Measurements from ENCODE around the gene LRIG3.
A peak's percentile ranks its signal among the peaks of the same experiment; 100 is the strongest.

The LRIG3 gene

DNA sequence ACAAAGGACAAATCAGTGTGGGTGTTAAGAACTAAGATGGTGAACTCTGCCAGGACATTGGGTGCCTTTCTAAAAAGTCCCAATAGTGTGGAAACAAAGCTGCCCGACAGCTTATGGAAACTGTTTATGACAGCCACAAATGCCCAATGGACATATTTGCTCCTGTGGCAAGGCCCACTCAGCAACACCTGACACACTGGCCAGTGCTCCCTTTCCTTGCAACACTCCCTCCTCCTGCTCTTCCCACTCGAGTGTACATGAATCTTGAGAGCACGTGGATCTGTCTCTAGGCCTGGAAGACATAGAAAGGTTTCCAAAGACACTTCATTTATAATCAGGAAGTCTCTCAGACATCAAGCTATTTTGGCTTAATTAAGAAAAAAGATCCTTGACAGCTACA, 14.2 kb upstream of the LRIG3 start:
- H3K4me3 Mint-ChIP-seq = no peak overlapping the region
- H3K36me3 Mint-ChIP-seq (ENCODE audit: low read depth) = no peaks in the 10 kb centered on the region
- TF ChIP-seq, protein P1, sequence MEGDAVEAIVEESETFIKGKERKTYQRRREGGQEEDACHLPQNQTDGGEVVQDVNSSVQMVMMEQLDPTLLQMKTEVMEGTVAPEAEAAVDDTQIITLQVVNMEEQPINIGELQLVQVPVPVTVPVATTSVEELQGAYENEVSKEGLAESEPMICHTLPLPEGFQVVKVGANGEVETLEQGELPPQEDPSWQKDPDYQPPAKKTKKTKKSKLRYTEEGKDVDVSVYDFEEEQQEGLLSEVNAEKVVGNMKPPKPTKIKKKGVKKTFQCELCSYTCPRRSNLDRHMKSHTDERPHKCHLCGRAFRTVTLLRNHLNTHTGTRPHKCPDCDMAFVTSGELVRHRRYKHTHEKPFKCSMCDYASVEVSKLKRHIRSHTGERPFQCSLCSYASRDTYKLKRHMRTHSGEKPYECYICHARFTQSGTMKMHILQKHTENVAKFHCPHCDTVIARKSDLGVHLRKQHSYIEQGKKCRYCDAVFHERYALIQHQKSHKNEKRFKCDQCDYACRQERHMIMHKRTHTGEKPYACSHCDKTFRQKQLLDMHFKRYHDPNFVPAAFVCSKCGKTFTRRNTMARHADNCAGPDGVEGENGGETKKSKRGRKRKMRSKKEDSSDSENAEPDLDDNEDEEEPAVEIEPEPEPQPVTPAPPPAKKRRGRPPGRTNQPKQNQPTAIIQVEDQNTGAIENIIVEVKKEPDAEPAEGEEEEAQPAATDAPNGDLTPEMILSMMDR (IDR thresholded peaks at IDR 0.05; ENCODE audit: unreplicated experiment in 3 of 3) = no peak
- no peak overlapping the region for H3K27ac Mint-ChIP-seq
- H3K4me1 Mint-ChIP-seq = peaks cover 20% of the 10 kb centered on the region
- no peaks in the 10 kb centered on the region for H3K27me3 Mint-ChIP-seq (ENCODE audit: low read depth)
- H3K9me3 Mint-ChIP-seq = no peaks in the 10 kb centered on the region

DNA sequence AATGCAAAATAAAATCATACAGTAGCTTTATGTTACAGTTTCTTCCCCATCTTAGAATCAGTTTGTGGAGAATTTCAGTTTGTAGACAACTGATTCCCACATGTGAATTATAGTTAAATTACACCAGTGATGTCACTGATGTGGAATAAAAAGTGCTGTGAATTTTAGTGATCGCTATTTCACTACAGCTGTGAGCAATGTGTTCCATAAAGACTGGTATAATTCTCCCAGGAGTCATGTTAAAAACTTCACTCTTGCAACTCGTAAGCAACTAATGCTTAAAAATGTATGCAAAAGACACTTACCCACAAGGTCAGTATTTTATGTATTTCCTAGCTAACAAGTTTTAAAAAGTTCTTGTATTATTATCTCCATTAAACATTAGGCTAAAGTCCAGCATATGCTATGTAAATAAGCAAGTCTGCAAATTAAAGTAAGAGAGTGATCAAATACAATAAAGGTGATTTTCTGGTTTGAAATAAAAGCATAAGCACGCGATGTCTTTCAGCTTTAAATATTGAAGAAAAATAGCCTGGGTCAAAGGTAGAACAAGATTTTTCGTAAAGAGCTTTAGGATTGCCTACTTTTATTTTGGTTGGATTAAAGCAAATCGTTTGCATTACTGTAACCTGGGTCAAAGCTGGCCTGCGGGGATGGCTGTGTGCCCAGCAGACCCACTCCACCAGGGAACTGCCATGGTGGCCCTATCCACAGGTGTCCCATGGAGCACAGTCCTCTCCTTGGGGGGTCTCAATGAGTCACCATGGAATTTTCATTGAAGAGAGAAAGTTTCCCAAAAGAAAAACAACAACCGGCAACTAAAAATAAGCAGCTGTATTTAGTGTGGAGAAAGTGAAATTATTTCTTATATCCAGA, 12.7 kb upstream of the LRIG3 start:
- Mint-ChIP-seq H3K9me3 (no peaks in the 10 kb centered on the region), H3K4me3 (no peak overlapping the region)
- TF ChIP-seq, protein P1 (IDR thresholded peaks at IDR 0.05; ENCODE audit: unreplicated experiment in 3 of 3) = no peak

DNA sequence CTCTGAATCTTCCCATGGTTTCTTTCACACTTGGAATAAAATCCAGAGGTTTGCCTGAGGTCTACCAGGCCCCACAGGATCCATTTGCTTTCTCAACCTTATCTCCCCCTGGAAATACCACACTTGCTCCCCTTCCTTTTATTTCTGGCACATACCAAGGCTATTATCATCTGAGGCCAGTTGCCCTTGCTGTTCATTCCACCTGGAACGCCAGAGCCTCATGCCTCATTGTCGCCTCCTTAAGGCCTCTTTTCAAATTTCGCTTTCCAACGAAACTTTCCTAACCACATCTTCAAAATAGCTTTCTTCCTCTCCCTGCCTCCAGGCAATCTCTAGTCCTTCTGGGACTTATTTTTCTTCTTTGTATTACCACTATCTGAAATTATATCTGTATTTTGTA, 11.2 kb upstream of the LRIG3 start:
- H3K27me3 Mint-ChIP-seq (ENCODE audit: low read depth) = no peaks in the 10 kb centered on the region
- peaks cover 29% of the 10 kb centered on the region for H3K4me1 Mint-ChIP-seq
- peak overlapping the region in 1 of 3 experiments; percentile 46 for H3K27ac Mint-ChIP-seq
- no peak overlapping the region for H3K4me3 Mint-ChIP-seq
- no peaks in the 10 kb centered on the region for H3K36me3 Mint-ChIP-seq (ENCODE audit: low read depth)
- TF ChIP-seq, protein P1 (IDR thresholded peaks at IDR 0.05; ENCODE audit: unreplicated experiment in 3 of 3) = no peak
- no peaks in the 10 kb centered on the region for H3K9me3 Mint-ChIP-seq

More for the DNA sequence above, 12.7 kb upstream of the LRIG3 start:
- no peak overlapping the region for H3K27ac Mint-ChIP-seq
- H3K36me3 Mint-ChIP-seq (ENCODE audit: low read depth) = no peaks in the 10 kb centered on the region
- H3K4me1 Mint-ChIP-seq = peaks cover 20% of the 10 kb centered on the region
- no peaks in the 10 kb centered on the region for H3K27me3 Mint-ChIP-seq (ENCODE audit: low read depth)

DNA sequence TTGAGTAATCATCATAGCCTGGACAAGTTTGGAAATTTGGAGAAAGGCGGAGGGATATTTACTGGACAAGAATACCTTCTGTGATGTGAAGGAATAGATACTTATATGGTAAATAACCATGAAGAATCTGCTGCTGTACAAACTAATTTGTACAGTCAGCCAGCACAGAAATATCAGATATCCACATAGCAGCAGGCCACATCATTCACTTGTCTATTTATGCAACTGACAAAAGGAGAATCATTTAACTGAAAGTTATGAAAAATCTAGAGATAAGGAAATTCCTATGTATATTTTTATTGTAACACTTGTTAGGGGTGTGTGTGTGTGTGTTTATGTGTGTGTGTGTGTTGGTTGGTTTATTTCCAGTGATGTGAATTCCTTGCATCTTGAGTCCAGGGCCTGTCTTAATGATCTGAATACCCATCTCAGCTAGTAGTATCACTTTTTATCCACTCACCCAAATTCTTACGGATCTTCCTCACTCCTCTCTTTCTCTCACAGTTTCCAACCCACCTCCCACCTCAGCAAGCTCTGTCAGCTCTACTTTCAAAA, 10.5 kb upstream of the LRIG3 start:
- Mint-ChIP-seq H3K4me3 (no peak overlapping the region), H3K4me1 (peaks cover 35% of the 10 kb centered on the region), H3K36me3 (ENCODE audit: low read depth) (no peaks in the 10 kb centered on the region), H3K27me3 (ENCODE audit: low read depth) (no peaks in the 10 kb centered on the region), H3K27ac (peak overlapping the region in 2 of 3 experiments; percentile 30 to 46), H3K9me3 (no peaks in the 10 kb centered on the region)
- TF ChIP-seq, protein P1 (IDR thresholded peaks at IDR 0.05; ENCODE audit: unreplicated experiment in 3 of 3) = no peak

DNA sequence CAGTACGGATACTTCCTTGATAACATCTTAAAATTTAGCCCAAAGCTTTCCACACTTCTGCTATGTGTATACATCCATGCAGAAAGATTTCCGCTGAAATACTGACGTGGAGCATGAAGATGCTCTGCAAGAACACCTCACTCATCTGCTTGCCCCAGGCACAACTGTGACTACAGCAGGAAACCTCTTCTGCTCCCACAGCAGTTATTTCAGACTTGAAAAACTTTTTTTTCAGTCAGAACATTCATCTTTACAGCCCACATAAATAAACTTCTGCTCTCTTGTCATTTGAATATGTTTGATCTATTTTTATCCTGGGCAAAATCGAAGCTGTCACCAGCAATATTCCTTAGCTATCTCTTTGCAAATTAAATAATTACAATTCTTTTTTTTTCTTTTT, 6.8 kb upstream of the LRIG3 start:
- Mint-ChIP-seq H3K4me3 (no peak overlapping the region), H3K36me3 (ENCODE audit: low read depth) (no peaks in the 10 kb centered on the region), H3K27ac (peak overlapping the region in 2 of 3 experiments; percentile 3 to 45), H3K4me1 (peaks cover 54% of the 10 kb centered on the region), H3K9me3 (no peaks in the 10 kb centered on the region), H3K27me3 (ENCODE audit: low read depth) (no peaks in the 10 kb centered on the region)
- TF ChIP-seq, protein P1 (IDR thresholded peaks at IDR 0.05; ENCODE audit: unreplicated experiment in 3 of 3) = no peak

Data from nephron (organoid).